BJ (cell line): ENCODE measurements around the gene LCNL1. TPM values are rescaled to one million over a fixed set of nuclear protein-coding genes. Genes with fewer than 3 reads are reported as not detected.
A peak's percentile ranks its signal among the peaks of the same experiment; 100 is the strongest.

Source experiments
- CTCF ChIA-PET: fragments of 350-600 bp; formaldehyde crosslinking; extraction: SDS; loops from one replicate; lab custom pipeline; 2021; ENCODE audit warnings: antibody characterized with exemption, inconsistent platforms; lab: Yijun Ruan, JAX
- POLR2A ChIA-PET: fragments of 300-600 bp; sonication (Branson Sonifier 250); formaldehyde crosslinking; extraction: SDS; loops from one replicate; lab custom pipeline; 2021; ENCODE audit warnings: antibody characterized with exemption; lab: Charles Lee
- DNase-seq: peaks from one replicate; pipeline ENCODE4 v3.0.0-alpha.2; 2011; ENCODE audit warnings: low read depth
- H3K27me3 ChIP-seq: 2 replicates; pipeline ENCODE4 v1.6.0; 2011; ENCODE audit warnings: low read length; ENCODE audit not compliant: control insufficient read depth, insufficient read depth
- H3K36me3 ChIP-seq: 2 replicates; pipeline ENCODE4 v1.5.1; 2011; ENCODE audit warnings: low read length; ENCODE audit not compliant: control insufficient read depth, insufficient read depth
- H3K4me3 ChIP-seq: 2 replicates; pipeline ENCODE4 v1.5.1; 2011; ENCODE audit warnings: low read depth, mild to moderate bottlenecking, control low read depth, low read length
- polyA plus RNA-seq: library from polyadenylated mRNA; depleted of rRNA; stranded (reverse); fragments of >200 nt; gene quantifications from 2 replicates; pipeline ENCODE4 v1.2.3, GENCODE V29; 2011; rRNA removed
- TF ChIP-seq, protein P1 (sequence below): IDR thresholded peaks from 2 replicates; pipeline ENCODE4 v1.5.1; 2011; ENCODE audit warnings: low read depth, mild to moderate bottlenecking, control low read depth, inconsistent platforms, low read length, moderate library complexity; ENCODE audit not compliant: insufficient read depth

LCNL1 gene
- polyA plus RNA-seq, 1 experiment, result 0.01 TPM

- ChIA-PET CTCF (interaction anchor here (0.6 to 8.2 kb wide), 35 partner anchors 10 to 547 kb away, joined by 3 to 118 read pairs (median 6); partner anchors contain the start of genes ABCA2, AJM1, C8G and CLIC3), POLR2A (no interaction called here)
- DNase-seq, result no peak
- no peaks in the 10 kb centered on the region for H3K27me3 ChIP-seq
- H3K36me3 ChIP-seq, result peaks cover 8% of the 10 kb centered on the region
- H3K4me3 ChIP-seq, result no peak overlapping the region
- TF ChIP-seq, protein P1, sequence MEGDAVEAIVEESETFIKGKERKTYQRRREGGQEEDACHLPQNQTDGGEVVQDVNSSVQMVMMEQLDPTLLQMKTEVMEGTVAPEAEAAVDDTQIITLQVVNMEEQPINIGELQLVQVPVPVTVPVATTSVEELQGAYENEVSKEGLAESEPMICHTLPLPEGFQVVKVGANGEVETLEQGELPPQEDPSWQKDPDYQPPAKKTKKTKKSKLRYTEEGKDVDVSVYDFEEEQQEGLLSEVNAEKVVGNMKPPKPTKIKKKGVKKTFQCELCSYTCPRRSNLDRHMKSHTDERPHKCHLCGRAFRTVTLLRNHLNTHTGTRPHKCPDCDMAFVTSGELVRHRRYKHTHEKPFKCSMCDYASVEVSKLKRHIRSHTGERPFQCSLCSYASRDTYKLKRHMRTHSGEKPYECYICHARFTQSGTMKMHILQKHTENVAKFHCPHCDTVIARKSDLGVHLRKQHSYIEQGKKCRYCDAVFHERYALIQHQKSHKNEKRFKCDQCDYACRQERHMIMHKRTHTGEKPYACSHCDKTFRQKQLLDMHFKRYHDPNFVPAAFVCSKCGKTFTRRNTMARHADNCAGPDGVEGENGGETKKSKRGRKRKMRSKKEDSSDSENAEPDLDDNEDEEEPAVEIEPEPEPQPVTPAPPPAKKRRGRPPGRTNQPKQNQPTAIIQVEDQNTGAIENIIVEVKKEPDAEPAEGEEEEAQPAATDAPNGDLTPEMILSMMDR, result no peak
Measured at GRCh38 chr9:137034039-137034708, 51.4 kb downstream of the LCNL1 start.

- Histone ChIP-seq H3K27me3 (no peaks in the 10 kb centered on the region), H3K4me3 (no peak overlapping the region), H3K36me3 (peaks cover 13% of the 10 kb centered on the region)
- CTCF ChIA-PET, result interaction anchor here (0.6 to 8.2 kb wide), 52 partner anchors 9 to 547 kb away, joined by 3 to 118 read pairs (median 4); partner anchors contain the start of genes ABCA2, AJM1, C8G and CLIC3
- POLR2A ChIA-PET, result no interaction called here
- TF ChIP-seq, protein P1, result peak; percentile 95
- no peak for DNase-seq
Measured at GRCh38 chr9:137034709-137035506, 52.1 kb downstream of the LCNL1 start.

Other genes starting within 250 kb of the LCNL1 start
- not detected in 2 replicates for gene LCN10, start 240.1 kb upstream of the LCNL1 start, polyA plus RNA-seq
- not detected in 2 replicates for gene LCN6, start 234.5 kb upstream of the LCNL1 start, polyA plus RNA-seq
- not detected in 2 replicates for gene LCN8, start 224.8 kb upstream of the LCNL1 start, polyA plus RNA-seq
- gene LCN15, start 218.5 kb upstream of the LCNL1 start, polyA plus RNA-seq, result not detected in 2 replicates
- gene TMEM141, start 191.6 kb upstream of the LCNL1 start, polyA plus RNA-seq, result 51.5 and 62.5 TPM in 2 replicates
- 0.20 and 0.33 TPM in 2 replicates for gene CCDC183, start 186.7 kb upstream of the LCNL1 start, polyA plus RNA-seq
- gene RABL6, start 175.0 kb upstream of the LCNL1 start, polyA plus RNA-seq, result 36.7 and 60.2 TPM in 2 replicates
- gene AJM1, start 140.5 kb upstream of the LCNL1 start, polyA plus RNA-seq, result 0.86 and 1.0 TPM in 2 replicates
- gene PHPT1, start 133.6 kb upstream of the LCNL1 start, polyA plus RNA-seq, result 116 and 233 TPM in 2 replicates
- 0.86 and 1.6 TPM in 2 replicates for gene MAMDC4, start 130.6 kb upstream of the LCNL1 start, polyA plus RNA-seq
- gene EDF1, start 116.7 kb upstream of the LCNL1 start, polyA plus RNA-seq, result 513 and 672 TPM in 2 replicates
- gene TRAF2, start 96.5 kb upstream of the LCNL1 start, polyA plus RNA-seq, result 9.6 and 13.6 TPM in 2 replicates
- 46.9 and 71.9 TPM in 2 replicates for gene FBXW5, start 38.3 kb upstream of the LCNL1 start, polyA plus RNA-seq
- 0.48 and 0.60 TPM in 2 replicates for gene C8G, start 37.8 kb upstream of the LCNL1 start, polyA plus RNA-seq
- gene LCN12, start 30.7 kb upstream of the LCNL1 start, polyA plus RNA-seq, result 0.36 and 0.40 TPM in 2 replicates
- 0.31 and 0.58 TPM in 2 replicates for gene PTGDS, start 5.5 kb upstream of the LCNL1 start, polyA plus RNA-seq
- 10.3 and 11.8 TPM in 2 replicates for gene PAXX, start 9.4 kb downstream of the LCNL1 start, polyA plus RNA-seq
- 3.9 and 4.0 TPM in 2 replicates for gene CLIC3, start 13.6 kb downstream of the LCNL1 start, polyA plus RNA-seq
- 8.7 and 16.0 TPM in 2 replicates for gene ABCA2, start 45.2 kb downstream of the LCNL1 start, polyA plus RNA-seq
- gene FUT7, start 49.1 kb downstream of the LCNL1 start, polyA plus RNA-seq, result not detected in 2 replicates
- 21.8 and 31.9 TPM in 2 replicates for gene NPDC1, start 63.2 kb downstream of the LCNL1 start, polyA plus RNA-seq
- not detected in 2 replicates for gene ENTPD2, start 71.1 kb downstream of the LCNL1 start, polyA plus RNA-seq
- 5.1 and 8.6 TPM in 2 replicates for gene SAPCD2, start 87.6 kb downstream of the LCNL1 start, polyA plus RNA-seq
- gene UAP1L1, start 94.5 kb downstream of the LCNL1 start, polyA plus RNA-seq, result 2.8 and 5.6 TPM in 2 replicates
- gene MAN1B1, start 104.0 kb downstream of the LCNL1 start, polyA plus RNA-seq, result 53.0 and 80.0 TPM in 2 replicates
- 66.7 and 94.4 TPM in 2 replicates for gene DPP7, start 131.7 kb downstream of the LCNL1 start, polyA plus RNA-seq
- 0.04 and 0.10 TPM in 2 replicates for gene GRIN1, start 156.2 kb downstream of the LCNL1 start, polyA plus RNA-seq
- not detected in 2 replicates for gene LRRC26, start 187.1 kb downstream of the LCNL1 start, polyA plus RNA-seq
- not detected in 2 replicates for gene TMEM210, start 189.1 kb downstream of the LCNL1 start, polyA plus RNA-seq
- 14.6 and 25.5 TPM in 2 replicates for gene ANAPC2, start 205.6 kb downstream of the LCNL1 start, polyA plus RNA-seq
- gene SSNA1, start 205.7 kb downstream of the LCNL1 start, polyA plus RNA-seq, result 53.8 and 81.4 TPM in 2 replicates
- 2.9 and 3.5 TPM in 2 replicates for gene TPRN, start 217.7 kb downstream of the LCNL1 start, polyA plus RNA-seq
- 37.8 and 43.8 TPM in 2 replicates for gene TMEM203, start 222.7 kb downstream of the LCNL1 start, polyA plus RNA-seq
- 4.4 and 7.1 TPM in 2 replicates for gene NDOR1, start 222.7 kb downstream of the LCNL1 start, polyA plus RNA-seq
- 0.26 and 0.39 TPM in 2 replicates for gene RNF208, start 239.2 kb downstream of the LCNL1 start, polyA plus RNA-seq
- gene CYSRT1, start 242.2 kb downstream of the LCNL1 start, polyA plus RNA-seq, result 0.58 and 0.74 TPM in 2 replicates
- gene RNF224, start 244.5 kb downstream of the LCNL1 start, polyA plus RNA-seq, result not detected in 2 replicates
- not detected in 2 replicates for gene SLC34A3, start 247.9 kb downstream of the LCNL1 start, polyA plus RNA-seq